T-helper 2 cell (primary cell): Measurements from ENCODE around the gene CELF5.
"Not testable (repeated sequence)": the region's sequence is repeated elsewhere in the genome, so short reads cannot be mapped to it uniquely, and the experiment has no call there.

Source experiments
- DNase-seq, 5 experiments: peaks; one replicate each; pipeline versions ENCODE4 v3.0.0 to v3.0.0-alpha.2; 2012 to 2022

Gene CELF5

DNA sequence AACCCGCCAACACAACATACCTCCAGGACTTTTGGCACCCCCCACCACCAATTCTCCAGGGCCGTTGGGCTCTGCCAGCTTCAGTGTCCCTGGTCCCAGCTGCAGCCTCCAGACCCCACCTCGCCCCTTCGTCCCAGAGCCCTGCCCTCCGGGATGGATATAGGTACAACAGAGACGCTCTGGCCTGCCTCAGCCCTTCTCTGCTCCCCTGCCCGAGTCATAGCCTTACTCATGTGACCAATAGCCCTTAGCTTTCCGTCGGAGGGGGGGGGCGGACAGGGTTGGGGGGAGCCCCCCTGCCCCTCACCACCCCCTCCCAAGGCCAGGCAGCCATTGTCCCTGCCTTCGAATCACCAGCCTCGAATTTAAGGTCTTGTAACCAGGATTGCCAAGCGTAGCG lies 71.1 kb downstream of the CELF5 start:
- no peak for DNase-seq

GRCh38 chr19:3296034-3296433 lies 71.6 kb downstream of the CELF5 start:
- no peak for DNase-seq

GRCh38 chr19:3296446-3296845 lies 72.0 kb downstream of the CELF5 start:
- DNase-seq = no peak

- no peak for DNase-seq
Observed at GRCh38 chr19:3298853-3299449, 74.5 kb downstream of the CELF5 start.

DNA sequence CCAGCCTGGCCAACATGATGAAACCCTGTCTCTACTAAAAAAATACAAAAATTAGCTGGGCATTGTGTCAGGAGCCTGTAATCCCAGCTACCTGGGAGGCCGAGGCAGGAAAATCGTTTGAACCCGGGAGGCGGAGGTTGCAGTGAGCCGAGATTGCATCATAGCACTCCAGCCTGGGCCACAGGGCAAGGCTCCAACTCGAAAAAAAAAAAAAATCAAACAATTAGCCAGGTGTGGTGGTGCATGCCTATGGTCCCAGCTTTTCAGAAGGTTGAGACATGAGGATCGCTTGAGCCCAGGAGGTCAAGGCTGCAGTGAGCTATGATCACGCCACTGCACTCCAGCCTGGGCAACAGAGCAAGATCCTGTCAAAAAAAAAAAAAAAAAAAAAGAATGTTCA lies 76.1 kb downstream of the CELF5 start:
- not testable (repeated sequence) for DNase-seq

- DNase-seq = no peak
Observed at GRCh38 chr19:3302755-3303154, 78.3 kb downstream of the CELF5 start.

DNA sequence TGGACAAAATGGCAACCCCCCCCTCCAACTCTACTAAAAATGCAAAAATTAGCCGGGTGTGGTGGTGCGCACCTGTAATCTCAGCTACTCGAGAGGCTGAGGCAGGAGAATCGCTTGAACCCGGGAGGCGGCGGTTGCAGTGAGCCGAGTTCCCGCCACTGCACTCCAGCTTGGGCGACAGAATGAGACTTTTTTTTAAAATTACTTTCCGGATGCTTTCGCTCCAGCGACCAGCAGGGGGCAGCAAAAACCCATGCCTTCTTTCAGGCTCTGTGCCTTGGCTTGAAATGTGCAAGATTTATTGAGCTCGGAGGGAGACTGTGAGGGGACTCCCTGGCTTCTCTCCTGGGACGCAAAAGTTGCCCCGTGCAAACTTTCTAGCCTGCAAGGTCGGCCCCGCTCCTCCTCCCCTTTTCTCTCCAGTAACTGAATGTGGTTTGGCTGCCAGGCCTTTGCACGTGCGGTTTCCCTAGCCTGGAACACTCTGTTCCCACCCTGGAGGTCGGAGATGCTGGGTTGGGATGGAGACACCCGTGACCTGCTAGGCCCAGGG lies 80.5 kb downstream of the CELF5 start:
- peak; percentile 38 to 69 (median 65) for DNase-seq

DNA sequence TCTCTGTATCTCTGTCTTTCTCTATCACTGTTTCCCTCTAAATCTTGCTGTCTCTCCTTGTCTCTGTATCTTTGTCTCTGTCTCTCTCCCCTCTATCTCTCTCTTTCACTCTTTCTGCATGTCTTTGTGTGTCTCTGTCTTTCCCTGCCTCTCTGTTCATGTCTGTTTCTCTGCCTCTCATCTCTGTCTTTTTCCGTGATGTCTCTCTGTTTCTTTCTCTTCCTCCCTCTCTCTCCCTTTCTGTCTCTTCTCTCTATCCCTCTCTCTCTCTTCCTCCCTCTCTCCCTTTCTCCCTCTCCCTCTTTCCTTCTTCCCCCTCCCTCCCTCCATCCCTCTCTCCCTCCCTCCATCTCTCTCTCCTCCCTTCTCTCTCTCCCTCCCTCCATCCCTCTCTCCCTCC lies 85.3 kb downstream of the CELF5 start:
- no peak for DNase-seq

- DNase-seq = no peak
Observed at GRCh38 chr19:3310280-3310679, 85.8 kb downstream of the CELF5 start.

DNA sequence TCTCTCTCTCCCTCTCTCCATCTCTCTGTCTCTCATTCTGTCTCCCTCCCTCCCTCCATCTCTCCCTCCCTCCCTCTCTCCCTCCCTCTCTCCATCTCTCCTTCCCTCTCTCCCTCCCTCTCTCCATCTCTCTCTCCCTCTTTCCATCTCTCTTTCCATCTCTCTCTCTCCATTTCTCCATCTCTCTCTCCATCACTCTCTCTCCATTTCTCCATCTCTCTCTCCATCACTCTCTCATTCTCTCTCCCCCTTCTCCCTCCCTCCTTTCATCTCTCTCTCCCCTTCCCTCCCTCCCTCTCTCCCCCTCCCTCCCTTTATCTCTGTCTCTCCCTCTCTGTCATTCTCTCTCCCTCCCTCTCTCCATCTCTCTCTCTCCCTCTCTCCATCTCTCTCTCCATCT lies 86.2 kb downstream of the CELF5 start:
- no peak for DNase-seq

- no peak for DNase-seq
Observed at GRCh38 chr19:3313199-3313575, 88.7 kb downstream of the CELF5 start.

DNA sequence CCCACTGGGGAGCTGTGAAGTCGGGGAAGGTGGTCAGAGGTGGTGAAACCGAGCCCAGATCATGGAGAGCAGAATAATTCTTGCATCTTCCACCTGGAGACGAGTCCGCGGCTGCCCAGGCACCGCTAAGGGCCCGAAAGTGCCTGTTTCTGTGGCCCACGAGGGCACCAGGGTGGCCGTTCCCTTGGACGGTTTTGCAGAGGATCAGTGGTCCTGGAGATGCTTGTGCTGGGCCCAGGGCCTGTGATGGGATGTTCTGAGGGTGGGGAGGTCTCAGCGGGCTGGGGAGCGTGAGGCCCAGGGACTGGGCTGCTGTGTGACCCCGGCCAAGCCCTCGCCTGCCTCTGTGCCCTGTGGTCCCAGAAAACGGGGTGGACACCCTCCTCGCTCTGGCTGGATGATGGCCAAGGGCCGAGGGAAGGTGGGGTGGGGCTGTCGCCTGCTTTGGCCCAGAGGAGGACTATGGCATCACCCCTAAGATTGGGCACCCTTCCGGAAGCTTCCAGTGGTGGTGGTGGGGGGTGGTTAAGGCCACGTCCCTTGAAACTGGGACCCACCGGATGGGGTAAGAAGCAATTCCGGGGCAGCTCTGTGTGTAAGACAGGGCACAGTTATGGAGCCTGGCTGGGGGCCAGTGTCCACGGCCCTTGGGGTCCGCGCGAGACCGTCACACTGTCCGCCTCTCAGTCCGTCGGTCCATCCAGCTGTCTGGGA lies 90.7 kb downstream of the CELF5 start:
- no peak for DNase-seq

GRCh38 chr19:3315676-3315973 lies 91.2 kb downstream of the CELF5 start:
- no peak for DNase-seq

DNA sequence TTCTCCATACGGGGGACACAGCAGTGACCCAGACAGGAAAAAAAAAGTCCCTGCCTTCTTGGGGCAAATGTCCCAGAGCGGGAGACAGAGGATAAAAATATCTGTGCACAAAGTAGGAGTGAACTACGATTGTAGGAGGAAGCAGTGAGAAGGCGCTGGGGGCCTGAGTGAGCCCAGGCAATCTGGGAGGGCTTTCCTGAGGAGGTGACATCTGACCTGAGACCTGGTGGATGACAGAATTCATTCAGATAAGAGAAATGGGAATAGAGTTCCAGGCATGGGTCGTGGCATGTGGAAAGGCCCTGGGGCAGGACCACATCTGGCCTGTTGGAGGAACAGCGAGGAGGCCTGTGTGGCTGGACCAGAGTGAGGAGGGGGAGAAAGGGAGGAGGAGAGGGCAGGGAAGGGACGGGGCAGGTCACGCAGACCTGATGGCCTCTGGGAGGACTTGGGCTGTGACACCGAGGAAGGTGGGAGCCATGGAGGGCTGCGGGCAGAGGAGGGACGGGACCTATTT lies 91.7 kb downstream of the CELF5 start:
- no peak for DNase-seq

DNA sequence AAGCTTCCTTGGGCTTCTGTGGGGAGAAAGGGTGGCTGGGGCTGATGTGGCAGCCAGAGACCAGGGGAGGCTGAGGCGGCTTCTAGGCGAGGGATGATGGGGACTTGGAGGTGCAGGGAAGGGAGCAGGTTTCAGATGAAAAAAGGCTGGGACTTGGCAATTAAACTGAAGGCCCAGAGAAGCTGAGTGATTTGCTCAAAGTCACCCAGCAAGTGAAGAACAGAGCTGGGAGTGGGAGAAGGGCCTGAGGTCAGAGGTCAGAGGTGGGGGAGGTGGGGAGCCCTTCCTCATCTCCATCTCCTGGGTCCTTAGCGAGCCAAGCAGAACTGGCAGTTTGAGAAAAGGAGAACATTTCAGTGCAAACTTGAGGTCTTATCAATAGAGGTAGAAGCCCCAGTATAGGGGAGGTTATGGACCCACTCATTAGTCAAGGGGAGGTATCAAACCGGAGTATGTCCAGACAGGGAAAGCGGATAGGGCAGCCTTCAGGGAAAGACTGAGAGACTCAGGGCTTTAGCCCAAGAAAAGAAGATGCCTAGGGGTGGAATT lies 92.3 kb downstream of the CELF5 start:
- no peak for DNase-seq

GRCh38 chr19:3319643-3320353 lies 95.3 kb downstream of the CELF5 start:
- no peak for DNase-seq

DNA sequence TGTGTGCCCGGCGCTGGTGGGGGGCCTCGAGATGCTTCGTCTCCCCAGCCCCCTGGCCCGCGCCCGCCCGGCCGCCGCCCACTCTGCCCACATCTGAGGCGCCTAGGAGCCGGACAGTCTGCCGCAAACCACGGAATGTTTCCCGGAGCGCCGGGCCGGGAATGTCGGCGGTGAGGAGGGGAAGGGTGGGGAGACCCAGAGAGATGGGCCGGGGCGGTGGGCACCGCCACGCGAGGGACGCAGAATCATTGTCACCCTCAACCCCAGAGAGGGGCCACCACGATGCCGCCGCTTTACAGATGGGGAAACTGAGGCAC lies 95.9 kb downstream of the CELF5 start:
- DNase-seq = no peak

- no peak for DNase-seq
Observed at GRCh38 chr19:3320853-3321252, 96.4 kb downstream of the CELF5 start.

GRCh38 chr19:3321696-3322095 lies 97.2 kb downstream of the CELF5 start:
- no peak for DNase-seq

- DNase-seq = no peak
Observed at GRCh38 chr19:3322199-3322978, 97.9 kb downstream of the CELF5 start.

DNA sequence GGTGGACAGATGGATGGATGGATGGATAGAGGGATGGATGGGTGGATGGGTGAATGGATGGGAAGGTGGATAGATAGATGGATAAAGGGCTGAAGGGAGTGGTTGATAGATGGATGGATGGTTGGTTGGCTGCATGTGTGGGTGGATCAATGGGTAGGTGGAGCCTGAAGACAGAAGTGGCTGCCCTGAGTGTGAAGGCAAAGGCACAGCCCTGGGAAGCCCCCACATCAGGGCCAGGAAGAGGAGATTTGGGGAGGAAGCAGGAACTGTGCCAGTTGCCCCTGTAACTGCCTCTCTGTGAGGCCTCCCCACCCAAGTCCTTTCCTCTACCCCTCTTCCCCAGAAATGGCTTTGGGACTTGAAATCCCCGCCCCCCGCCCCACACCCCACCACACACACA lies 98.6 kb downstream of the CELF5 start:
- no peak for DNase-seq

DNA sequence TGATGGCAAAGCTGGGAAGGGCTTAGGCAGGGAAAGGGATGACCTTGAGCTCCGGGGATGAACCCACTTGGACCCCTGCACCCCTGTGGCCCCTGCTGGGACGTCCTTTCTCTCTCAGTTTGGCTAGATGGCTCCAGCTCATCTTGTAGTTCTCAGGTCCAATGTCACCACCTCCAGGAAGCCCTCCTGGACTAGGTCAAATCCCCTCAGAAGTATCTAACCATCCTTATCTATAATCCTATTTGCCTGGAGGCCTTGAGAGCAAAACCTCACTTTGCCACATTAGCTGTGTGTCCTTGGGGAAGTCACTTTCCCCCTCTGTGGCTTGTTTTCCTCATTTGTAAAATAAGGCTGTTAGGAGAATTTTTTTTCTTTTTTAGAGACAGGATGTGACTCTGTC lies 99.2 kb downstream of the CELF5 start:
- no peak for DNase-seq

- peak; percentile 27 to 73 (median 57) for DNase-seq
Observed at GRCh38 chr19:3324405-3324856, 100.0 kb downstream of the CELF5 start.
